CD4-positive, alpha-beta T cell treated with Interleukin-1 beta for 1 hour (primary cell): ENCODE data around the gene LONP1.
"Not testable (repeated sequence)": the region's sequence is repeated elsewhere in the genome, so short reads cannot be mapped to it uniquely, and the experiment has no call there.

Experiments used
- DNase-seq, 2 donors: peaks; one replicate each; pipeline ENCODE4 v3.0.0-alpha.2; 2020 to 2022

Gene LONP1

DNA sequence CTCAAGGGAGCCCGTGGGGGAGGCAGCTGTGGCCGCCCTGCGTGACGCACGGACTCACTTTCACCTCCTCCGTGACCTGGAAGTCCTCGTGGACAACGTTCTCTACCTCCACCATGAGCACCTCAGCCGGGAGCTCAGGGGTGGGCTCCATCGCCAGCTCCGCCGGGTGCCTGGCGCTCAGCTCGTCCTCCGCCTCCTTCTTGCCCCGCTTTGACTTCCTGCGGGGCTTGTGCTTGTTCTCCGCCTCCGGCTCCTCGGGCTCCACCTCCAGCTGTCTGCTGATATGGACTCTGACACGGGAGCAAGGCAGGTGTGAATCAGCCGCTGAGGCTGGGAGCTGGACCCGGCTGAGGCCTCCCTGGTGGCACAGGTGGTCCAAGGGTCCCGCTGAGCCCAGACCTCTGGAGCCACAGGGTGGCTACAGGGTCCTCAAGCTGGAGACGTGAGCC lies 8.2 kb downstream of the LONP1 start:
- no peak for DNase-seq

DNA sequence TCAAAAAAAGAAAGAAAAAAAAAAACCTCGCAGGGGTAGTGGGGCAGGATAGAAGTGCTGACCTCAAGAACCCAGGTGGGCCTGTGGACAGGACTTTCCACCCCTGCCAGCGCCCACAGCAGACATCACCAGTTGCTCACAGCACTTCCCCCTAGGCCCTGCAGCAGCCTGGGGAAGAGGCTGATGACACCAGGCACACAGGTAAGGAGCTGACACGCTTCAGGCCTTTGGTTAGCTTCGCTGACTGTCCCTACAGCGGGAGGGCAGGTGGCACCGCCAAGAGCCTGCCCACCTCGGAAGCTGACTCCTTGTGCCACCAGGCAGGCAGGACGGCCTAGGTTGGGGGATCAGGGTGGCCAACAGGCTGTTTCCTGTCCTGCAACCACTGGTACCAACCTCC lies 8.9 kb downstream of the LONP1 start:
- DNase-seq, result no peak

DNA sequence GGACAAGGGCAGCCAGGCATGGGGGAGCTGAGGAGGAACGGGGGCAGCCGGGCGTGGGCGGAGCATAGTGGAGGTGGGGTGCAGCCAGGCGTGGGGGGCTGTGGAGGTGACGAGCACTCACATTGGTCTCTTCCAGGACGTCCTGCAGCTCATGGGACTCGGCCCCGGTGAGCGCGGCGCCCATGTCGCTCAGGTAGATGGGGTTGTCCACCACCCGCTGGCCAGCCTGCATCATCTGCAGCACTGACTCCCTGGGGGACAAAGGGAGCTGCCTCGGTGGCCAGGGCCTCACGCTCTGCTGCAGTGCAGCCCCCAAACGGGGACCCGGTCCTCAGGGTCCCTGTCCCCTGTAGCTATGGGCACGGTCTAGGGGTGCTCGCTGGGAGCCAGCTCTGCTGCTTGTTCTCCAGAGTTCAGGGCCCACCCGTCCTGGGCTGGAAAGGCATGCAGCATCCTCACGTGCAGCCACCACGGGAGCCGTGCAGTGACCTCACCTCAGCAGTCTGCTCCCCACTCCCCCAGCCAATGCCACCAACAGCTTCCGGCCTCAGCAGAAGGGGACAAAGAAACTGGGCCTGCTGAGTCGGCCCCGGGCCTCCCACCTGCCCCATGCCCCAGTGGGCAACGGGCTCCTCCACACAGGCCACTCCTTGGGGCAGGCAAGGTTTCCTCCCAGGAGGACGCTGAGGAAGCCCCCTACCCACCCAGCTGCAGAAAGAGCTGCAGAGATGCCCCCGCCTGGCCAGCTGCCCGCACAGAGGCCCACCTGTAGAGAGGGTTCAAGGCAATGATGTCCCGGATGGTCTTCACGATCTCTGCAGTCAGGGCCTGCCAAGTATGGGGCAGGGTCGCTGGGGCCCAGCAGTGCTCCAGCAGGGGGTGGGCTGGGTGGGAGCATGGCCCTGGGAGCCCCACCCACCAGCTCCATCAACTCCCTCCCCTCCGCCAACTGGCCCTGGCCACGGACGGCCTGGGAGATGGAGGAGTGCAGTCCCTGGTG lies 12.1 kb downstream of the LONP1 start:
- no peak for DNase-seq

DNA sequence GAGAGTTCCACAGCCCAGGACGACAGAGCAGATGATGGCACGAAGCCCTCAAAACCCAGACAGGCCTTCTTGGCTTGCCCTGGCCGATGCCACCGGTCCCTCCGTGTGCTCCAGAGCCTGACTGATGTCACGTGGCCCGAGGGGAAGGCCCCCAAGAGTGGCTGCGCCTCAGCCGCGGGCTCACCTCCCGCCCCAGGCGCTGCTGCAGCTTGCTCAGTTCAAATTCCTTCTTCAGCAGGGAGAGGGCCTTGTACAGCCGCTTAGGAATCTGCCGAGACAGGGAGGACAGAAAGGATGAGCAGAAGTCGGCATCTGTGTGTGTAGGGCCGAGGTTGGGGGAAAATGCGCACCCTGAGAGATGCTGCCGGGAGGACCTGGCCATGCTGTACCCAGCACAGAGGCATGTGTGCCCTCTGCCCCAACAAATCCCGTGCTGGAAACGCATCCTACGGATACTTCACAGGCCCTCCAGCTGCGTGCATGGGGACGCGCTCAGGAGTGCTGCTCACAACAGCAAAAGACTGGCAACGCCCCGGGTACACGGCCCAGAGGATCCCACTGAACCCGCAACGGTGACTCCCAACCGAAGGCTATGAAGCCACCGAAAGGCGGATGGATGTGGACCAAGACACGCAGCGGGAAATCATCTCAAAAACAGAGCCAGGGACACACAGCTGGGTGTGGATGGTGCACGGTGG lies 12.9 kb downstream of the LONP1 start:
- no peak for DNase-seq

DNA sequence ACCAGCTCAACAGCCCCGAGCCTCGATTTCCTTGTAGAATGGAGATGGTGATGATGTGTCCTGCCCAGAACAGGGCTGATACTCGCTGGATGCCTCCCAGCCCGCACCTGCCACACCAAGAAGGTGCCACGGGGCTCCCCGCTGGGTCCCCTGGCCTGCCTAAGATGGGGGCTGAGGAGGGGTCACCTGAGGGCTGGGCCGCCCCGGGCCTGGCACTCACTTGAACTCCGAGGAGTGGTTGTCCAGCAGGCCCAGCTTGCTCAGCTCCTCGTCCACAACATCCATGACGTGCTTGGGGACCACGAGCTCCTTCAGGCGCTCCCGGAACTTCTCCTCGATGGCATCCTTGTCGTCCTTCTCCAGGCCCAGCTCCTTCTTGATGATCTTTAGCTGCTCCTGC lies 14.4 kb downstream of the LONP1 start:
- DNase-seq, result no peak

DNA sequence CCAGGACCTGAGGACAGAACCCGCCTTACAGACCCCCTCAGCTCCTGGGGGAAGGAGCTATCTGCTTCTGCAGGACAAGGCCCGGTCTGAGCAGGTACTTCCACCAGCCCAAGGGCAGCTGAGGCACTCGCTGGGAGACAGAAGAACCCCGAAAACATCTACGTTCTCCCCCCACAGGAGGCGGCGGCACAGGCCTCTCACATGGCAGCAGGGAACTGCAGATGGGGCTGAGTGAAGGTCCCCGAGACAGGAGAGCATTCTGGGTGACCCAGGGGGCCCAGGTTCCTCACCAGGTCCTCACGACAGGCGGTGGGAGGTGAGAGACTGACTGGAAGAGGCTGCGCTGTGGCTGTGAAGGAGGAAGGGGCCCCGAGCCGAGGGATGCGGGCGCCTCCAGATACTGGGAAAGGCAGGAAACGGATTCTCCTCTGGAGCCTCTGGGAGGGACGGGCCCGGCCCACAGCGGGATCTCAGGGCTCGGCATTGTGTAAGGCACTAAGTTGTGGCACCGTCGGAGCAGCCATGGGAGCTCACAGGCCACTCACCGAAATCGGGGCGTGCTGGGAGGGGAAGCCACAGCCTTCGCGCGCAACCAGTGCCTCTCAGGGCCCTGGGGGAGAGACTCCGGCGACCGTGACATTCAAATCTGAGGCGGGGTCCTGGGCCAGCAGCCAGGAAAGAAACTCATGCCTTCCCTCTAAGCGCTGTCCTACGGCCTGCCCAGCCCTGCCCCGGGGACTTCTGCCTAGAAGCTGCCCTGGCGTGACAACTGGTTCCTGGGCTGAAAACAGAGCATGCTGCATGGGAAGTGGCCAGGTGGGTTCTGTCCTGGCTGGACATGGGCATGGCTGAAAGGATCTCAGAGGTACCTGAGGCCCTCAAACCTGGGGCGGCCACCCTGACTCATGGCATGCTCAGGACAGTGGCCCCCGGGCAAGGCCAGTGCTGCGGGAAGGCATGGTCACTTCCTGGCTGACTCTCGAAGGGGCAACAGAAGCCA lies 15.8 kb downstream of the LONP1 start:
- no peak for DNase-seq

DNA sequence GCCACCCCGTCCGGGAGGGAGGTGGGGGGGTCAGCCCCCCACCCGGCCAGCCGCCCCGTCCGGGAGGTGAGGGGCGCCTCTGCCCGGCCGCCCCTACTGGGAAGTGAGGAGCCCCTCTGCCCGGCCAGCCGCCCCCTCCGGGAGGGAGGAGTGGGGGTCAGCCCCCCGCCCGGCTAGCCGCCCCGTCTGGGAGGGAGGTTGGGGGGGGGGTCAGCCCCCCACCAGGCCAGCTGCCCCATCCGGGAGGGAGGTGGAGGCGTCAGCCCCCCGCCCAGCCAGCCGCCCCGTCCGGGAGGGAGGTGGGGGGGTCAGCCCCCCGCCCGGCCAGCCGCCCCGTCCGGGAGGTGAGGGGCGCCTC lies 17.9 kb downstream of the LONP1 start:
- not testable (repeated sequence) for DNase-seq

DNA sequence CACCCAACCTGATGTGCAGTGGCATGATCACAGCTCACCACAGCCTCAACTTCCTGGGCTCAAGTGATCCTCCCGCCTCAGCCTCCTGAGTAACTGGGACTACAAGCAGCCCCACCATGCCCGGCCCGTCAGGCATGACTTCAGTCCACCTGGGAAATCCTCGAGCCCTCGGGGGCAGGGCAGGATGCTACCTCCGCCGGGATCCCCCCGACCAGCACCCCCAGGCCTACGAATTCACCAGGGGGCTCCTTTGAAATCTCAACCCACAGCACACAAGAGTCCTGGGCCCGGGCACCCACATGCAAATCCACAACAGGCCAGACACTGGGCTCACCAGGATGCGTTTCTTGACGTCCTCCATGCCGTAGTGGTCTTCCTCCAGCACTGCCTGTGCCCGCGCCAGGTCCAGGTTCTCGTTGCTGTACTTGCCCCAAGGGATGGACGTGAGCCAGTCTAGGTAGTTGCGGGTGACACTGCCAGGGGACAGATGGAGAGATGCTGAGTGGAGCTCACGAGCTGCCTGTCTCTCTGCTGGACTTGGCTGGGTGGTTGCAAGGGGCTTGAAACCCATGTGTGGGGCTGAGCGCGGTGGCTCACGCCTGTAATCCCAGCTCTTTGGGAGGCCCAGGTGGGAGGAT lies 19.4 kb downstream of the LONP1 start:
- DNase-seq, result no peak

DNA sequence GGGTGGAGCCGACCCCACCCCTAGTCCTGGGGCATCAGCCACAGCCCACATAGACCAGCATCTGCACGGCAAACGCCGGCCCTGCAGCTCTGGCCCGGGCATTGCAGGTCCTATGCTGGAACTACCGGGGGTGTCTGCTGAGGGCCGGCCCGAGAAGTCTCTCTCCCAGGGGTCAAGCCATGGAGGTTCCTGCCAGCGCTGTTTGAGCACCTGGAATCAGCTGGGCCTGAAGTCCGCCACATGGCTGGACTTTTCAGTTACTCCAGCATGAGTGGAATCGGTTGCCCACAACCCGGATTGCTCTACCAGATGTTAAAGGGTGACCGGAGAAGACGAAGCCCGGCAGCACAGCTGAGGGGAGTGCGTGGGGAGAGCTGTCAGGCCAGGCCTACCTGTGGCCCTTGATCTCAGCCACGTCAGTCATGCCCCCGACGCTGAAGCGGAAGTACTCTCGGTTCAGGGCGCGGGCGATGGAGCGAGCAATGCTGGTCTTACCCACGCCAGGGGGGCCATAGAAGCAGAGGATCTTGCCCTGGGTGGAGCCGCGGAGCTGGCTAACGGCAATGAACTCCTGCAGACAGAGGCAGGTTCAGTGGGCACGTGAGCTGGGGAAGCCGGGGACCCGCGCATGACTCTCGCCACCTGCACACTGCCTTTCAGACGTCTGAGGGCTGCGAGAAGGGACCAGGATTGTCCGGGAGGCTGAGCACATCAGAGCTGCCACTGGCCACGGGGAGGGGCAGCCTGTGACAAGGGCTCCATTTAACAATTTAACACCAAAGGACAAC lies 21.1 kb downstream of the LONP1 start:
- no peak for DNase-seq

DNA sequence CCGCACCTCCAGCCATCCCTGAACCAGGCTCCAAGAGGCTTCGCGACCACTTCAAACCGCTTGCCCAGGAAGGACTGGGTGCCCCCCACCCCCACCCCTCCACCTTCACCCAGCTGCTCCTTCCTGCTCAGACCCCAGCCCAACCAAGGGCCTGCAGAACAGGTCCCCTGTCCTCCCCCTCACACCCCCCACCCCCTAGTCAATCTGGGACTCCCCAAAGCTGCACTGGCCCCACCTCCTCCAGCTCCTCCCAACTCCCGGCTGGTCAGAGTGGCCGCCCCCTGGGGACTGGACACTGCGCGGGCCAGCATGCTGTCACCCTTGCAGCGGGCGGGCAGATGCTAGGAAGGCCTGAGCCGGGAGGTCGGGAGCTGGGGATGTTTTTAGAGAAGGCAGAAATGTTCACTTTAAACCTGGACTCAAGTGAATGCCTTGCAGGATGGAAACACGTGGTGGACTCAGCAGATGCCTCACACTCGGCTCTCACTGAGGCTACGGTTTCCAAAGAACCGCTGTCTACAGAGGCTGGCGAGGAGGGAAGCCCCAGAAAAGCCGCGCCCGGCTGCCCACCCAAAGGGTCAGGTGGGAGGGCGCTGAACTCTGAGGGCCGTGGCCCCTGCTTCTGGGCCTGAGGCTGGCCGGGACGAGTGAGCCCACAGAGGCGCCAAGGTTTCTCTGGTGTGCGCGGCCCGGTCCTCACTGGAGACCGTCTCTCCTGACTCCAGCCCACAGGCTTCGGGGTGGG lies 21.9 kb downstream of the LONP1 start:
- DNase-seq, result no peak

DNA sequence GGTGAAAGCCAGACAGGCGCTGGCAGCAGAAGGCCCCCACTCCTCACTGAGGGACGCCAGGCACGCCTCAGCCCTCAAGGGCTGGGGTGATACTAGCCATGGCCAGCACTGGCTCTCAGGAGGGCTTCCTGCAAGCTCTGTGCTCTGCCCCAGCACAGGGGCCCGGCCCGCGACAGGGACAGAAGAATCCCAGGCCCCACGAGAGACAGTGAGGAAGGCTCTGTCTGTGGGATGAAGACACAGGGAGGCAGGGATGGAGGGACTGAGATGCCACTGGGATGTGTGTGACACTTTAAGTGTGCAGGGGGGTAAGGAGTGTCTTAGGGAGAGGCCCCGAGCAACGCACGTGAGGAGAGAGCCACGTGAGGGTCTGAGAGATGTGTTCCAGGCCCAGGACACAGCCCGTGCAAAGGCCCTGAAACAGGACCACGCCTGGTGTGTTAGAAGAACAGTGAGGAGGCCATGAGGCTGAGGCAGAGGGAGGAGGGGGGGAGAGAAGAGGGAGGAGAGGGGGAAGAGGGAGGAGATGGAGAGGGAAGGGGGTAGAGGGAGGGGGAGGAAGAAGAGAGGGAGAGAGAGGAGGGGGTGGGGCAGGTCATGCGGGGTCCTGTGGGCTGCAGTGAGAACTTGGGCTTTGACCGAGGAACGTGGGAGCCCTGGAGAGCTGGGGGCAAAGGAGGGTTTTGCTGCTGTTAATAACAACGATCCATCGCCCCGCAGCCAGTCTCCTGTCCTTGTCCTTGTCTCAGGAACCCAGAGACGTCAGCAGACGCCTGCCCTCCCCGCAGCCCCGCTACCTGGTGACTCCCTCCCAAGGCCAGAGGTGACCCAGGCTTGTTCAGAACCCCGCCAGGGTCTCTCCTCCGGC lies 22.7 kb downstream of the LONP1 start:
- DNase-seq, result no peak

DNA sequence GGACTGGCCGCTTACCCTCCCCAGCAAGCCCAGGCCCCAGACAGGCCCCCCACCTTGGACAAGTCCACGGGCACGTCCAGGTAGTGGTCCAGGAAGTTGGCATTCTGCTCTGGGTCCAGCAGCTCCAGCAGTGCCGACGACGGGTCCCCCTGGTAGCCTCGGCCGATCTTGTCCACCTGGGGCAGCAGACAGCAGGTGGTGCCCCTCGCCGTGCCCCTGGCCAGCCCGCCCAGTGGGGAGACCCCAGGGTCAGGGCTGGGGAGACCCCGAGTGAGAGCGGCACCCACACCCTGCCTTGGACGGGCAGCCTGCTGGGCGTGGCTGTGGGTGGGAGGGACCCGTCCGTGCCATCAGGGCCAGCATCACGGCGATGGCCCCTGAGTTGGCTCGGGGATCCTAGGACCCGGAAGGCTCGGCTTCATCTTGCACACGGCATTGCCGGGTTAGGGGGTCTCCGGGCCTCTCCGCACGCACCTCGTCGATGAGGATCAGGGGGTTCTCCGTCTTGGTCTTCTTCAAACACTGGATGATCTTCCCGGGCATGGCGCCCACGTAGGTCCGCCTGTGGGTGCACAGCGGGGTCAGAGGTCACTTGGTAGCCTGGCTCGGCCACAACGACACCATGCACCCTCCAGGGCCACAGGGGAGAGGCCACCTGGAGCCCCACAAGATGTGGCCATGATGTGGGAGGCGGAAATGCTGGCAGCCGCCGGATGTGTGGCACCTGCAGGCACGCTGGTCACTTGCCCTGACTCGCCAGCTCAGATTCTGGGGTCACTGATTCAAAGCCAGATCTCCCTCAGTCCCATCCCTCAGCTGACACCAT lies 23.5 kb downstream of the LONP1 start:
- DNase-seq, result no peak

DNA sequence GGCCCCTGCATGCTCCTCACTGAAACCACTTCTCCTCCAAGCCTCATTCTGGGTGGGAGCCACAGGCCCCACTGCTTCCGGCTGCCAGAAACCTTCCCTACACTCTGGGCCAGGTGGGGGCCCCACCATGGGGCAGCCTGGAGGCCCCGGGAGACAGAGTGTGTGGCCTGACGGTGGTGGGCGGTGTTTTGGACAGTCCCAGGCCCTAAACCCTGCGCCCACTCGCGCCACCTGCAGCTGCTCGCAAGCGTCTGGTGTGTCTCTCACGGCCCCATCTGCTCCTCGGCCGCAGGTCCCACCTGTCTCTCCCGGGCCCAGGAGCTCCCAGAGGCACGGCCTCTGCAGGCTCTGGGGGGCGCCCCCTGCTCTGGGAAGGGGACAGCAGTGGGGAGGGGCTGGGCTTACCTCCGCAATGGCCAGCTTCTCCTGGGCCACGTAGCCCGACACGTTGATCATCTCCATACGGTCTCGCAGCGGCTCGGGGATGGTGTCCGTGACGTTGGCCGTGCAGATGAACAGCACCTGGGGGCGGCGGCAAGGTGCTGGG lies 24.2 kb downstream of the LONP1 start:
- DNase-seq, result no peak

DNA sequence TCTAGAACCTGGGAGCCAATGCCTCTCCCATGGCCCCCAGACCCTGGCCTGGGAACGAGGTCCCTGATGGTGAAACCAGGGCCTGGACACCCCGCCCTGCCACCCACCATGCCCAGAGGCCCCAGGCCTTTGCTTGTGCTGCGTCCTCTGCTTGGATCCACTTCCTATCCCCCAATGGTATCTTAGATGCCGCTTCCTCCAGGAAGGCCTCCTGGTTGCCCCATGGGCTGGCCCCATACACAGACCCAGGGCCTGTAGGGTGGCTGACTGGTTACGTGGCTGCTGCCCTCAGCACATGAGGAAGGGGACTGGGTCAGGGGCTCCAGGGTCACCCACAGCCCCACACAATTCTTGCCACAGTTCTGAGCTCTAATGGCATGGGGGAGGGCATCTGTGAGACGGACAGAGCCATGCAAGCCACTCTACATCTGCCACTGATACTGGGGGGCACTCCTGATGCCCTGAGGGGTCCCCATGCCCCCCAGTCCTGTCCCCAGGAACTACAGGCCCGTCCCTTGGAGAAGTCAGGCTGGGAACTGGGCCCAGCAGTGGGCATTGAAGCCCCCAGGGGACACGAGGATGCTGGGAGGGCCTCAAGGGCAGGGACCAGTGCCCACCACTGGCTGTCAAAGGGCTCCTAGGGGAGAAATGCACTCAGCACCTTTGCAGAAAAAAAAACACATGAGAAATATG lies 24.8 kb downstream of the LONP1 start:
- no peak for DNase-seq

DNA sequence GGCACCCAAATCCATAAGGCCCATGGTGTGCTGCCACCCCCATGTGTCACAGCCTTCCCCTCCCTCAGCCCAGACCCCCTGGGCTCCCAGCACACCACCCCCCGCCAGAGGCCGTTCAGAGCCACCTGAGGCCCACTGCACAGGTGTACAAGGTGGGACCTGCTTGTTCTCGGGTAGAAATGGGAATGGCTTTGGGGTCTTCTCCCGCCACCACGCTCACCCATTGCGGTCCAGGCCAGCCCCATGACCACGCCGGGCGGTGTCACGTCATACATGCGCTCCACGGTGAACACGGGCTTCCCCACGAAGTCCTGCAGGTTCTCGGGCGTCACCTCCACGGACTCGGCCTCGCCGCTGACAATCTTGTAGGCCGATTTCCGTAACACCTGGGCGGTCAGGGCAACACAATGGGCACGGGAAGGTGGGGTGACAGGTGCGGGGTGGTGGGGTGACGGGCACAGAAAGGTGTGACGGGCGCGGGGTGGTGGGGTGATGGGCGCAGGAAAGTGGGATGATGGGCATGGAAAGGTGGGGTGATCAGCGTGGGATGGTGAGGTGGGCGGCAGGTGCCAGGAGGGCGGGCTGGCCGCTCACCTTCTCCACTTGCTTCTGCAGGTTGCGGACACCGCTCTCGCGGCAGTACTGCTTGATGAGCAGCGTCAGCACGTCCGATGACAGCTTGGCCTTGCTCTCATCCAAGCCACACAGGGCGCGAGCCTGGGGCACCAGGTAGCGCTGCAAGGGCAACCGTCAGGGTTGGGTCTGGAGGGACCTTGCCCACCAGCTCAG lies 25.6 kb downstream of the LONP1 start:
- no peak for DNase-seq

DNA sequence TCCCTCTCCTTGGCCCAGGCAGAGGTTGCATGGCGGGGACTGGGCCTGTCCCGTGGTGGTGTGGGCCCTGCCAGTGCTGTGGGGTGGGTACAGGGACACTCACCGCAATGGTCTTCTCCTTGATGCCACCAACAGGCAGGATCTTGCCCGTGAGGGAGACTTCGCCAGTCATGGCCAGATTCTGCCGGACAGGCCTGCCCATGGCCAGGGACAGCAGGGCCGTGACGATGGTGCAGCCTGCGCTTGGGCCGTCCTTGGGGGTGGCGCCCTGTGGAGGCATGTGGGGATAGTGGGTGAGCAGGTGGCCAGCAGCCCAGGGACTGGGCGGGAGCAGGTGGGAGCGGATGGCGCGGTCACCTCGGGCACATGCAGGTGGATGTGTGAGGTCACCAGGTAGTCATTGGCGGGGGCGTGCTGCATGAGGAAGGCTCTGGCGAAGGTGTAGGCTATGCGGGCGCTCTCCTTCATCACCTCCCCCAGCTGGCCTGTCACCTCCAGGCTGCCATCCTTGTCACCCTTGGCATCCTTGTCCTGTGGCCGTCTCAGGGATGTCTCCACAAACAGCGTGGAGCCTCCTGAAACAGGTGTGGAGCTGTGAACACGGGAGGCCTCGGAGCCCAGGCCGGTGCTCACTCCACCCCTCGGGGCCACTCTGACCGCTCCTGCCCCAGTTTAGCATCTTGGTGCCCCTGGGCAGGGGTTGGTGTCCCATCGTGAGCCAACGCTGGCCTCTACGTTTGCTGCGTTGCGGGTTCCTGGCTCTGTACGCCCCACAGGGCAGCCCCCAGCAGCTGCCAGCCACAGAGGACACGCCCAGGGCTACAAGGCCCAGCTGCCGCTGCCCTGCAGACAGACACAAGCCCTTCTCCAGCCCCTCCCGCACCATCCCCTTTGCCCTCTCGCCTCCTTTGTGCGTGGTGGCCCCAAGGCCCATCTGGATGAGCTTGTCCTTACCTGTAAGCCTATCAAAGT lies 26.5 kb downstream of the LONP1 start:
- DNase-seq, result no peak
